Stimulated activated CD4-positive, alpha-beta T cell treated with anti-CD3 and anti-CD28 coated beads, Interleukin-2, amount 100 ng/mL, for 48 hours (primary cell): ENCODE results near the gene CRIM1.

Experiments
- DNase-seq, 2 donors: peaks; one replicate each; pipeline ENCODE4 v3.0.0-alpha.2; 2020

CRIM1 gene

GRCh38 chr2:36561237-36561944 is 205.8 kb downstream of the CRIM1 start:
- no peak for DNase-seq

GRCh38 chr2:36562240-36562639 is 206.7 kb downstream of the CRIM1 start:
- DNase-seq: no peak

GRCh38 chr2:36562973-36563532 is 207.5 kb downstream of the CRIM1 start:
- DNase-seq: no peak

- DNase-seq: no peak
Measured at GRCh38 chr2:36564377-36564930, 208.9 kb downstream of the CRIM1 start.

GRCh38 chr2:36565712-36566111 is 210.1 kb downstream of the CRIM1 start:
- no peak for DNase-seq

- no peak for DNase-seq
Measured at GRCh38 chr2:36566887-36567286, 211.3 kb downstream of the CRIM1 start.

- DNase-seq: no peak
Measured at GRCh38 chr2:36567711-36568408, 212.3 kb downstream of the CRIM1 start.

- DNase-seq: no peak
Measured at GRCh38 chr2:36568516-36569246, 213.1 kb downstream of the CRIM1 start.

GRCh38 chr2:36569267-36569856 is 213.8 kb downstream of the CRIM1 start:
- DNase-seq: no peak

- DNase-seq: no peak
Measured at GRCh38 chr2:36570416-36570815, 214.8 kb downstream of the CRIM1 start.

- DNase-seq: no peak
Measured at GRCh38 chr2:36572054-36572718, 216.6 kb downstream of the CRIM1 start.

GRCh38 chr2:36572719-36573059 is 217.1 kb downstream of the CRIM1 start:
- DNase-seq: no peak

GRCh38 chr2:36573165-36573564 is 217.6 kb downstream of the CRIM1 start:
- DNase-seq: no peak

GRCh38 chr2:36574560-36574959 is 219.0 kb downstream of the CRIM1 start:
- no peak for DNase-seq

GRCh38 chr2:36577884-36578283 is 222.3 kb downstream of the CRIM1 start:
- no peak for DNase-seq

GRCh38 chr2:36578343-36579296 is 223.0 kb downstream of the CRIM1 start:
- no peak for DNase-seq

- no peak for DNase-seq
Measured at GRCh38 chr2:36579297-36579664, 223.7 kb downstream of the CRIM1 start.

GRCh38 chr2:36582538-36582937 is 227.0 kb downstream of the CRIM1 start:
- no peak for DNase-seq

- no peak for DNase-seq
Measured at GRCh38 chr2:36582951-36583350, 227.4 kb downstream of the CRIM1 start.

- no peak for DNase-seq
Measured at GRCh38 chr2:36584148-36584794, 228.7 kb downstream of the CRIM1 start.

GRCh38 chr2:36586672-36587071 is 231.1 kb downstream of the CRIM1 start:
- DNase-seq: no peak
